Right renal cortex interstitium (tissue), 3 donors: ENCODE results near the gene C19orf85. TPM values are rescaled to one million over a fixed set of nuclear protein-coding genes. Genes with fewer than 3 reads are reported as not detected.

Experiments used
- DNase-seq, 3 donors: peaks; one replicate each; pipeline ENCODE4 v3.0.0-alpha.2; 2013; ENCODE audit warnings: low read depth in 3 of 3, low spot score in 2 of 3
- polyA plus RNA-seq, 3 donors: library from polyadenylated mRNA; unstranded; fragments of 120-200 nt; gene quantifications; one replicate each; pipeline ENCODE4 v1.2.1, GENCODE V29; 2013; ENCODE audit not compliant: insufficient read length in 3 of 3

C19orf85 gene
- polyA plus RNA-seq, 3 donors = not detected

GRCh38 chr19:55490478-55491432 is 26.2 kb upstream of the C19orf85 start:
- no peak for DNase-seq

DNA sequence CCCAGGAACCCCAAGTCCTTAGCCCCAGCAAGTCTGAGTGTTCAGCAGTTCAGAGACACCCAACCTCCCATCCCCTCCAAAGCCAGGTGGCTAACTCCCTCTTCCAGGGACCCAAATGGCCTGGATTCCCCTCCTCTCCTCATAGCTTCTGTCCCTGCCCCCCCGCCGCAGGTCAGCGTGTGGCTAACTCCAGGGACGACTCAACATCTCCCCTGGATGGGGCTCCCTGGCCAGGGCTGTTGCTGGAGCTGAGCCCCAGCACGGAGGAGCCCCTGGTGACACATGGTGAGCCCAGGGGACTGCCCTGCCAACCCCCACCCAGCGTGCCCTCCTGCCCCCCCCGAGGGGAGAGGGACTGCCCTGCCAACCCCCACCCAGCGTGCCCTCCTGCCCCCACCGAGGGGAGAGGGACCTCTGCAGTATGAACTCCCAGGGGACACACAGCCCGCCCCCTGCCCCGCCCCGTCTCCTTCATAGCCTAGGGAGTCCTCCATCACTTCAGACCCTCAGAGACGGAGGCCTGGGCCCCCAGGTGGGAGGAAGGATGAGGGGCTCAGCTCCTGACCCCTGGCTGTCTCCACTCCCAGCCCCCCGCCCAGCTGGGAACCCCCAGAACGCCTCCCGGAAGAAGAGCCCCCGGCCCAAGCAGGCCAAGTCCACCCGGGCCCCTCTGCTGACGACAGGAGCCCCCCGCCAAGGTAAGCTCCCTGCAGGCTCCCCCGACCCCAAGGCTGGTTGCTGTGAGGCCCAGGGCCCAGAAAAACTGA is 25.3 kb upstream of the C19orf85 start:
- DNase-seq = no peak

- no peak for DNase-seq
Observed at GRCh38 chr19:55488986-55489710, 24.6 kb upstream of the C19orf85 start.

- DNase-seq = no peak
Observed at GRCh38 chr19:55487924-55488687, 23.6 kb upstream of the C19orf85 start, which contains the start of gene SSC5D. TSS of gene SSC5D (plus strand) at chr19:55488436. CDS start at chr19:55488590, 154 bp downstream.

DNA sequence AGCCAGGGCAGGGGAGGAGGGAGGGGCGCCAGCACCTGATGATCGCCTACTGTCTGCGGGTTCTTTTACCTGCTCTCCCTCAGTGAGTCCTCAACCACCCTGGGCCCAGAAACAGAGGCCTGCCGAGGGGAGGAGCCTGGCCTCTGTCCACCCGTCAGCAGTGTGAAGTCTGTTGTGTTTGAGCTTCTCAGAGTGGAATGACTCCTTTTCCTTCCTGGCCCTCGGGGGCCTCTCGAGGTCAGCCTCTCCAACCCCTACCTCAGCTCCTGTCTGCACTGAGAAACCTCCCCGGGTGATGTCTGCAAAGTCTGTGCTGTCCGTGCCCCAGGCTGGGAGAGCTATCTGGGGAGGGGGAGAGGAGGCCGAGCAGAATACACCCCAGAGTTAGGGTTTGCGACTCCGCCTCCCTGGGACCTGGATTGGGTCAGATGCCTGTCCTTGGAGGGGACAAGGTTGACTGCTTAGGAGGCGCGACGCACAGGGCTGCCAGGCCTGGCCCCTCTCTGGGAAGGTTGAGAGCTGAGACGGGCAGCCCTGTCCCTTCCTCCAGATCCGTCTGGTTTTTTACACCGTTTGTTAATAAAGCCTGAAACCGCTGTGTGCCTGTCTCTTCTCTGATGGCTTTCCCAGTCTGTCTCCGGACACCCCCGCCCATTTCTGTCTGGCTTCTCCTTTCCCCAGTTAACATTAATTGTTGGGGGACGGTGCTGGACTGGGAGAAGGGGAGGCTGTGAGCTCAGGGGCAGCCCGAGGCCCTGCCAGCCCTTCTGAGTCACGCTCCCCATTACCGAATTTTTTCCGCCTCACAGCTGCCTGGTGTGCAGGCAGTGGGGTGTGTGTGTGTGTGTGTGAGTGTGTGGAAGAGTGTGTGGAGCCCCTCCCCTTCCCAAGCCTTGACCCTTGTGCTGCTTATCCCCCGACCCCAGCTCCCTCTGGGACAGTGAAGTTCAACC is 22.7 kb upstream of the C19orf85 start:
- no peak for DNase-seq

DNA sequence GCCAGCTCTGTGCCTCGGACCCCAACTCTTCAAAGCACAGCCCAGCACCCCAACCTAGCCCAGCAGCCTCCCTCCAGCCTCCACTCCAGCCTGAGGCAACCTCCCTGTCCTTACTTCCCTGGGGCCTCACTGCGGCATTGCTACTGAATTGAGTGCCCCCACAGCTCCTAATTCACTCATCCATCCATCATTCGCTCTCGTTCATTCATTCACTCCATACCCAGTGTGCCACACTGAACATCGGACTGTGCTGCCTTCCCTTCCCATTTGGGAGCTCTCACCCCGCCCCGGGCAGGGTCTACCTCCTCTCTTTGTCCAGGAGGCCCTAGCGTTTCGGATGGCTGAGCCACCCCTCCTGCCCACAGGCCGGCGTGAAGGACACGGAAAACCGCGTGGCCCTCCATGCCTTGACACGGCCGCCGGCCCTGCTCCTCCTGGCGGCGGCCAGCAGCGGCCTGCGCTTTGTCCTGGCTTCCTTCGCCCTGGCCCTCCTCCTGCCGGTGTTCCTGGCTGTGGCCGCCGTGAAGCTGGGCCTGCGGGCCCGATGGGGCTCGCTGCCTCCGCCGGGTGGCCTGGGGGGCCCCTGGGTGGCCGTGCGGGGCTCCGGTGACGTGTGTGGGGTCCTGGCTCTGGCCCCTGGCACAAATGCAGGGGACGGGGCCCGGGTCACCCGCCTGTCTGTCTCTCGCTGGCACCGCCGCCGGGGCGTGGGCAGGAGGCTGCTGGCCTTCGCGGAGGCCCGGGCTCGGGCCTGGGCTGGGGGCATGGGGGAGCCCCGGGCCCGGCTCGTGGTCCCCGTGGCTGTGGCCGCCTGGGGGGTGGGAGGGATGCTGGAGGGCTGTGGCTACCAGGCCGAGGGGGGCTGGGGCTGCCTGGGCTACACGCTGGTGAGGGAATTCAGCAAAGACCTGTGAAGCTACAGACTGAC is 21.8 kb upstream of the C19orf85 start:
- DNase-seq = no peak

DNA sequence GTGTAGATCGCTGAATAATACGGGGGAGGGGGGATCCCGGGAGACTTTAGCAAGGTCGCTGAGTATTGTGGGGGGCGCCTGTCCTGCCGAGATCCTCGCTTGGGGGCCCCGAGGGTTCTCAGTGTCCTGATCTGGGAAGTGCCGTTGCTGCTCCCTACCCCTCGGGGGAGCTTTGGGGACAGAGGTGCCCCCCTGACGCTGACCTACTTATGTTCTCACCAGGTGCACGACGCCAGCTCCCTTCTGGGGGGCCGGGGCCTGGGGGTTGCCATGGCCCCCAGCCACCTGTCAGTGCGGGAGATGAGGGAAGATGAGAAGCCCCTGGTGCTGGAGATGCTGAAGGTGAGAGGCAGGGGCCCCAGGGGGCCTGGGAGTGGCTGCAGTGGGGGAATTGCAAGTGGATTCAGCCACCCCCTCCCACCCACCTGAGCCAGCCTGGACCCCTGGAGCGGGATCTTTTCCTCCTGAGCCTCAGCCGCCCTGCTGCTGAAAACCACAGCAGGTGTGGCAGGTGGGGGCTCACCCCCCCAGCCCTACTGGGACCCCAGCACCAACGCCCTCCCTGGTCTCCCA is 21.0 kb upstream of the C19orf85 start:
- no peak for DNase-seq

DNA sequence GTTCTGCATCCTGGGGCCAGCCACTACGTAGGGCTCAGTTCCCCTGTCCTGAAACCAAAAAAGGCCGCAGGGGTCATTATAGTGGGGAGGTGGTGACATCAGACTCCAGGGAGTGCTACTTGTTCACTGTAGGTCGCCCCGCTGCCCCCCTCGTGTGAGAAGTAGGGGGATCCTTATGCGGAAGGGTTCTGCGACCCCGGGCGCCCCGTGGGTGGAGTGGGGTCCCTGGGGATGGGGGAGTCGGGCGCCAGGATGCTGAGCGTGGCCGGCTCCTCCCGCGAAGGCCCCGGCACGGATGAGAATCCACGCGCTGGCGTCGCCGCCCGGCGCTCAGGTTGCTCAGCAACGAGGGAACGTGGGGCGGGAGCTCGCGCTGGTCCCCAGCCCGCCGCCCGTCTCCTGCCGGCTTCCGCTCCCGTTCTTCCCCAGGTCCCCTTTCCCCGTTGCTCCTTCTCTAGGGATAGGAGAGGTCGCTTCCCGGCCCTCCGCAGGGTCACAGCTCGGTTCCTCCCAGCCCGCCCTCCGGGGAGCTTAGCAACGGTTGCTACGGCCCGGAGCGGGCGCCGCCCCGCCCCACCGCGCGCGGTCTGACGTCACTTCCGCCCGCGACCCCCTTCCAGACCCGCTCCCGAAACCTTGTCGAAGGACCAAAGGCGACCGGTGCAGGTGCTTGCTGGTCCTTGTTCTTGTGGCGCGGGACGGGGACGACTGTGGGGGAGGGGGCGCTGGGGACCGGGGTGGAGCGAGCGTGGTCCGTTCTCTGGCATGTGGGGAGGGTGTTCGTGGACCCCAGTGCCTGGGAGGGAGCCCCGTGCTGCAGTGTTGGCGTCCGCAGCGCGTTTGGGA is 20.3 kb upstream of the C19orf85 start, which contains the start of gene NAT14:
TSS of gene NAT14 (plus strand) at position 596 of the 846 bp plus-strand sequence. CDS start 521 bp downstream, outside the sequence.
- no peak for DNase-seq

DNA sequence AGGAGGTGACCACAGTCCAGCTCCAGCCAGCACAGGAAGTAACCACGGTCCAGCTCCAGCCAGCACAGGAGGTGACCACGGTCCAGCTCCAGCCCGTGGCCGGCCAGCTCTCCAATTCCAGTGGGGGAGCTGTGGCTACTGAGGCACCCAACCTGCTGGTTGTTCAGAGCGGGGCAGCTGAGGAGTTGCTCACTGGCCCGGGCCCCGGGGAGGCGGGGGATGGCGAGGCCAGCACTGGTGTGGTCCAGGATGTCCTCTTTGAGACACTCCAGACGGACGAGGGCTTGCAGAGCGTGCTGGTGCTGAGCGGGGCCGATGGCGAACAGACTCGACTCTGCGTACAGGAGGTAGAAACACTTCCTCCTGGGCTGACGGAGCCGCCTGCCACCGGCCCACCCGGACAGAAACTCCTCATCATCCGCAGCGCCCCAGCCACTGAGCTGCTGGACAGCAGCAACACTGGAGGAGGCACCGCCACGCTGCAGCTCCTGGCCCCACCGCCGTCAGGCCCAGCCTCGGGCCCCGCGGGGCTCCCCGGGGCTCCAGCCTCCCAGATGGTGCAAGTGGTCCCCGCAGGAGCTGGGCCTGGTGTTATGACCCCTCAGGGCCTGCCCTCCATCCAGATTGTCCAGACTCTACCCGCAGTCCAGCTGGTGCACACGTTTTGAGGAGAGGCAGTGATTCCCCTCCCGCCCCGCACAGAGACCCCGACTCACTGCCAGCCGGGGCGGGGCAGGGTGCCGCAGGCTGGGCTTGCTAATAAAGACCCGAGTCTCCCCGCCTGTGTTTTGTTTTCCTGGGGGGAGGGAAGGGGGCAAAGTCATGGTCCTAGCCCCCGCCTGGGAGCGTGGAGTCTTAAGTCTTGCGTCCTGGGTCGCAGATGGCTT is 19.4 kb upstream of the C19orf85 start:
- DNase-seq = no peak

GRCh38 chr19:55482967-55483705 is 18.6 kb upstream of the C19orf85 start:
- no peak for DNase-seq

- DNase-seq = no peak
Observed at GRCh38 chr19:55482156-55482961, 17.8 kb upstream of the C19orf85 start.

- no peak for DNase-seq
Observed at GRCh38 chr19:55481794-55482155, 17.2 kb upstream of the C19orf85 start.

DNA sequence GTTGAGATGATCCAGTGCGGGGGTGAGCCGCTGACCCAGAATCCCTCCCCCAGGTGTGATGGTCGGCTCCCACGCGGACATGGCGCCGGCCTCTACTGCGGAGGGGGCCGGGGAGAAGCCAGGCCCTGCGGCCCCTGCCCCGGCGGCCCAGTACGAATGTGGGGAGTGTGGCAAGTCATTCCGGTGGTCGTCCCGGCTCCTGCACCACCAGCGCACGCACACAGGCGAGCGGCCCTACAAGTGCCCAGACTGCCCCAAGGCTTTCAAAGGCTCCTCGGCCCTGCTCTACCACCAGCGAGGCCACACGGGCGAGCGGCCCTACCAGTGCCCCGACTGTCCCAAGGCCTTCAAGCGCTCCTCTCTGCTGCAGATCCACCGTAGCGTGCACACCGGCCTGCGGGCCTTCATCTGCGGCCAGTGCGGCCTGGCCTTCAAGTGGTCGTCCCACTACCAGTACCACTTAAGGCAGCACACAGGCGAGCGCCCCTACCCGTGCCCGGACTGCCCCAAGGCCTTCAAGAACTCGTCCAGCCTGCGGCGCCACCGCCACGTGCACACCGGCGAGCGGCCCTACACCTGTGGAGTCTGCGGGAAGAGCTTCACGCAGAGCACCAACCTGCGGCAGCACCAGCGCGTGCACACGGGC is 16.7 kb upstream of the C19orf85 start:
- no peak for DNase-seq
